ENCODE measurements around the gene PACS1.

PACS1 gene

DNA sequence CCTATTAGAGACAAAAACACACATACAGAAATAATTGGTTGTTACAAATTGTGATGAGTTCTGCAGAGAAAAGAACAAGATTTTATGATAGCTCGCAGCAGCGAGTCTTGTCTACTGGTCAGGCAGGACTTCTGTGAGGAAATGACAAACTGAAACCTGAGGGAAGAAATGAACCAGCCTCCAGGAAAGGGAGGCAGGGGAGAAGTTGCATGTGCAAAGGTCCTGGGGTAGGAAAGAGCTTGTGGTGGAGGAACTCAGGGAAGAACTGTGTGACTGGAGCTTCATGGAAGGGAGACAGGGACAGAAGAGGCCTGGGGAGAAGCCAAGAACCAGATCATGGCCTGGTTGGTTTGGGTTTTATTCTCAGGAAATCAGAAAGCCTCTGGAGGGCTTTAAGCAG, 189.2 kb downstream of the PACS1 start:
- H2AK5ac ChIP-seq (ENCODE audit: low read length), result no peak overlapping the region
- H3K27me3 ChIP-seq (ENCODE audit: insufficient read depth, low read length, poor library complexity), result no peaks in the 10 kb centered on the region
- H3K27ac ChIP-seq (ENCODE audit: low read depth, low read length), result no peak overlapping the region
- no peak for DNase-seq
- no peak overlapping the region for H2BK15ac ChIP-seq (replicated peaks; ENCODE audit: low read depth)
- H3K4ac ChIP-seq (ENCODE audit: low read depth, low read length), result no peak overlapping the region
- H3K23ac ChIP-seq (ENCODE audit: low read length), result no peak overlapping the region
- WGBS (ENCODE audit: extremely low coverage, insufficient coverage, low lambda C conversion rate), result no CpG with 5 or more reads among the region's 2 CpGs
- peak overlapping the region; percentile 98 for H3K9ac ChIP-seq (ENCODE audit: low read length)
- peak overlapping the region; percentile 96 for H3K56ac ChIP-seq (ENCODE audit: low read length)
- no peak overlapping the region for H3K4me3 ChIP-seq (ENCODE audit: low read length)
- no peak overlapping the region for H3K18ac ChIP-seq (ENCODE audit: low read length)
- no peak overlapping the region for H3K4me2 ChIP-seq (ENCODE audit: low read length)
- H2BK5ac ChIP-seq (ENCODE audit: low read length), result no peak overlapping the region
- no peak overlapping the region for H4K5ac ChIP-seq (ENCODE audit: low read length)
- peaks cover 4% of the 10 kb centered on the region for H3K4me1 ChIP-seq (ENCODE audit: control insufficient read depth, low read depth, low read length)
- peaks cover 15% of the 10 kb centered on the region for H3K36me3 ChIP-seq (ENCODE audit: control insufficient read depth, insufficient read depth, low read length)
- H2BK120ac ChIP-seq (ENCODE audit: low read depth, low read length), result no peak overlapping the region
- peaks cover 13% of the 10 kb centered on the region for H3K79me1 ChIP-seq (ENCODE audit: low read length)
- H3K79me2 ChIP-seq (ENCODE audit: control insufficient read depth, insufficient read depth, low read length), result peaks cover 1% of the 10 kb centered on the region
- H4K8ac ChIP-seq (ENCODE audit: low read depth, low read length), result no peak overlapping the region

DNA sequence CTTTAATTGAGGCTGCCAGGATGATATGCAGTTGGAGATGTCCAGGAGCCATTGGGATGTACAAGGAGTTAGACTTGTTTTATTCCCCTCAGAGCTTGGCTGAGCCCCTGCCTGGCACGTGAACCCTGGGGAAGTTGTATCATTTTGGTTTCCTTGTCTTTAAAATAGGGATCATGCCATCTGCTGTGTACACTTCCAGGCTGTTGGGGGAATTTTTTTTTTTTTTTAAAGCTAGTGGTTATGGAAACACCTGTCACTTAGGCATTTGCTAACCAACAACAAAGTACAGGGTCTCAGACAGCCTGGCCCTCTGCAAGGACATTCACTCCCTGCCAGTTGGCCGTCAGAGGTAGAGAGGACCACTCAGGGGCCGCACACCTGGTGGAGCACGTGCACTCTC, 189.9 kb downstream of the PACS1 start:
- H3K18ac ChIP-seq (ENCODE audit: low read length), result no peak overlapping the region
- H3K4me2 ChIP-seq (ENCODE audit: low read length), result no peak overlapping the region
- H3K23ac ChIP-seq (ENCODE audit: low read length), result no peak overlapping the region
- no peak overlapping the region for H4K5ac ChIP-seq (ENCODE audit: low read length)
- H3K36me3 ChIP-seq (ENCODE audit: control insufficient read depth, insufficient read depth, low read length), result peaks cover 16% of the 10 kb centered on the region
- no peak overlapping the region for H3K9ac ChIP-seq (ENCODE audit: low read length)
- H2BK5ac ChIP-seq (ENCODE audit: low read length), result no peak overlapping the region
- H3K79me1 ChIP-seq (ENCODE audit: low read length), result peaks cover 13% of the 10 kb centered on the region
- H3K27me3 ChIP-seq (ENCODE audit: insufficient read depth, low read length, poor library complexity), result no peaks in the 10 kb centered on the region
- no peak overlapping the region for H3K56ac ChIP-seq (ENCODE audit: low read length)
- H3K79me2 ChIP-seq (ENCODE audit: control insufficient read depth, insufficient read depth, low read length), result peaks cover 1% of the 10 kb centered on the region
- H3K27ac ChIP-seq (ENCODE audit: low read depth, low read length), result no peak overlapping the region
- WGBS (ENCODE audit: extremely low coverage, insufficient coverage, low lambda C conversion rate), result no CpG with 5 or more reads among the region's 4 CpGs
- H4K8ac ChIP-seq (ENCODE audit: low read depth, low read length), result no peak overlapping the region
- no peak overlapping the region for H2BK120ac ChIP-seq (ENCODE audit: low read depth, low read length)
- H2AK5ac ChIP-seq (ENCODE audit: low read length), result no peak overlapping the region
- H3K4ac ChIP-seq (ENCODE audit: low read depth, low read length), result no peak overlapping the region
- H3K4me1 ChIP-seq (ENCODE audit: control insufficient read depth, low read depth, low read length), result peaks cover 4% of the 10 kb centered on the region
- DNase-seq, result no peak
- no peak overlapping the region for H3K4me3 ChIP-seq (ENCODE audit: low read length)
- H2BK15ac ChIP-seq (replicated peaks; ENCODE audit: low read depth), result no peak overlapping the region

DNA sequence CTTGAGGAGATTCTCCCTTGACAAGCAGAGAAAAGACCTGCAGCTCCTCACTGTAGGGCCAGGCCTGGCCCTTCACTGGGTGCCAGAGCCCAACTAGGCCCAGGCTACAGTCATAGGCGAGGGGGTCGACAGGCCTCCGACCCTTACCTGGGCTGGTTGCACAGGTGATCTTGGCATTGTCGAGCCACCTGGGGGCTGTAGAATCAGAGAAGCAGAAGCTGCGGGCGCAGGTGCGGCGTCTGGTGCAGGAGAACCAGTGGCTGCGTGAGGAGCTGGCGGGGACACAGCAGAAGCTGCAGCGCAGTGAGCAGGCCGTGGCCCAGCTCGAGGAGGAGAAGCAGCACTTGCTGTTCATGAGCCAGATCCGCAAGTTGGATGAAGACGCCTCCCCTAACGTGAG, 191.5 kb downstream of the PACS1 start:
- H3K4ac ChIP-seq (ENCODE audit: low read depth, low read length), result no peak overlapping the region
- H2AK5ac ChIP-seq (ENCODE audit: low read length), result no peak overlapping the region
- no peak overlapping the region for H2BK15ac ChIP-seq (replicated peaks; ENCODE audit: low read depth)
- H2BK5ac ChIP-seq (ENCODE audit: low read length), result no peak overlapping the region
- H3K23ac ChIP-seq (ENCODE audit: low read length), result no peak overlapping the region
- whole genome bisulfite sequencing (ENCODE audit: extremely low coverage, insufficient coverage, low lambda C conversion rate), result no CpG with 5 or more reads among the region's 16 CpGs
- H4K5ac ChIP-seq (ENCODE audit: low read length), result no peak overlapping the region
- H3K79me1 ChIP-seq (ENCODE audit: low read length), result peaks cover 13% of the 10 kb centered on the region
- no peak overlapping the region for H2BK120ac ChIP-seq (ENCODE audit: low read depth, low read length)
- no peaks in the 10 kb centered on the region for H3K27me3 ChIP-seq (ENCODE audit: insufficient read depth, low read length, poor library complexity)
- no peak overlapping the region for H3K9ac ChIP-seq (ENCODE audit: low read length)
- H3K36me3 ChIP-seq (ENCODE audit: control insufficient read depth, insufficient read depth, low read length), result peaks cover 16% of the 10 kb centered on the region
- H3K4me1 ChIP-seq (ENCODE audit: control insufficient read depth, low read depth, low read length), result peaks cover 3% of the 10 kb centered on the region
- no peak overlapping the region for H4K8ac ChIP-seq (ENCODE audit: low read depth, low read length)
- H3K4me3 ChIP-seq (ENCODE audit: low read length), result no peak overlapping the region
- H3K27ac ChIP-seq (ENCODE audit: low read depth, low read length), result no peak overlapping the region
- H3K18ac ChIP-seq (ENCODE audit: low read length), result no peak overlapping the region
- no peak overlapping the region for H3K4me2 ChIP-seq (ENCODE audit: low read length)
- H3K79me2 ChIP-seq (ENCODE audit: control insufficient read depth, insufficient read depth, low read length), result peaks cover 1% of the 10 kb centered on the region
- DNase-seq, result no peak
- H3K56ac ChIP-seq (ENCODE audit: low read length), result no peak overlapping the region

DNA sequence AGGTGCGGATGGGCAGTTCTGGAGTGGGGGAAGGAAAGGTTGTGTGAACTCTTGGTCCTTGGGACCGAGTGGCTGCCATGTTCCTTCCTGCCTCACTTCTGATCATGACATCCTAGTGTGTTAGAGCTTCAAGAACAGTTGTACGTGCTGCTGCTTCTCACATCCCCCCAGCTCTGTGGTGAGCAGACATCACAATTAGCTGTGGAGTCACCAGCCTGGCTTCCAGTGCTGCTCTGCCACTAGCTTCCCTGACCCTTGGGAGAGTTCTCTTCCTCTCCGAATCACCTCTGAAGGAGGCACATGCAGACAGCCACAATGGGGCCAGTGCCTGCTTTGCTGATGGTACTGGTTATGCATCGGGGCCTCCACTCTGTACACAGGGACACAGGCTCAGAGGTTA, 192.1 kb downstream of the PACS1 start:
- Histone ChIP-seq H3K9ac (ENCODE audit: low read length) (no peak overlapping the region), H3K79me2 (ENCODE audit: control insufficient read depth, insufficient read depth, low read length) (peaks cover 1% of the 10 kb centered on the region), H2BK15ac (replicated peaks; ENCODE audit: low read depth) (no peak overlapping the region), H3K27me3 (ENCODE audit: insufficient read depth, low read length, poor library complexity) (no peaks in the 10 kb centered on the region), H3K36me3 (ENCODE audit: control insufficient read depth, insufficient read depth, low read length) (peaks cover 16% of the 10 kb centered on the region), H2BK120ac (ENCODE audit: low read depth, low read length) (no peak overlapping the region), H2AK5ac (ENCODE audit: low read length) (no peak overlapping the region), H3K27ac (ENCODE audit: low read depth, low read length) (no peak overlapping the region), H3K4me3 (ENCODE audit: low read length) (no peak overlapping the region), H3K79me1 (ENCODE audit: low read length) (peaks cover 13% of the 10 kb centered on the region), H3K4me2 (ENCODE audit: low read length) (no peak overlapping the region), H3K18ac (ENCODE audit: low read length) (no peak overlapping the region), H4K8ac (ENCODE audit: low read depth, low read length) (no peak overlapping the region), H2BK5ac (ENCODE audit: low read length) (no peak overlapping the region), H3K4me1 (ENCODE audit: control insufficient read depth, low read depth, low read length) (peaks cover 2% of the 10 kb centered on the region), H4K5ac (ENCODE audit: low read length) (no peak overlapping the region), H3K4ac (ENCODE audit: low read depth, low read length) (no peak overlapping the region), H3K56ac (ENCODE audit: low read length) (no peak overlapping the region), H3K23ac (ENCODE audit: low read length) (no peak overlapping the region)
- DNase-seq, result no peak
- WGBS (ENCODE audit: extremely low coverage, insufficient coverage, low lambda C conversion rate), result no CpG with 5 or more reads among the region's 5 CpGs

DNA sequence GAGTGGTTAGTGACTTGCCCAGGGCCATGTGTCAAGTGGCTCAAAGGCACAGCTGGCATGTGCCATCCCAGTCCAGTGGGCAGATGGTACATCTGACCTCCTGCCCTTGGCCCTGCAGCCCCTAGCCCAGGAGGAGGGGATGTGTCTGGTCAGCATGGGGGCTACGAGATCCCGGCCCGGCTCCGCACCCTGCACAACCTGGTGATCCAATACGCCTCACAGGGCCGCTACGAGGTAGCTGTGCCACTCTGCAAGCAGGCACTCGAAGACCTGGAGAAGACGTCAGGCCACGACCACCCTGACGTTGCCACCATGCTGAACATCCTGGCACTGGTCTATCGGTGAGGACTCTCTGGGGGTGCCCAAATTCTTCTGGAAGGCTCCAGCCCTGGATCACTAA, 192.6 kb downstream of the PACS1 start:
- WGBS (ENCODE audit: extremely low coverage, insufficient coverage, low lambda C conversion rate), result no CpG with 5 or more reads among the region's 12 CpGs
- Histone ChIP-seq H3K36me3 (ENCODE audit: control insufficient read depth, insufficient read depth, low read length) (peaks cover 16% of the 10 kb centered on the region), H4K8ac (ENCODE audit: low read depth, low read length) (no peak overlapping the region), H2BK120ac (ENCODE audit: low read depth, low read length) (no peak overlapping the region), H3K79me1 (ENCODE audit: low read length) (peaks cover 13% of the 10 kb centered on the region), H3K56ac (ENCODE audit: low read length) (no peak overlapping the region), H4K5ac (ENCODE audit: low read length) (no peak overlapping the region), H3K27ac (ENCODE audit: low read depth, low read length) (no peak overlapping the region), H3K23ac (ENCODE audit: low read length) (no peak overlapping the region), H3K4me2 (ENCODE audit: low read length) (no peak overlapping the region), H3K79me2 (ENCODE audit: control insufficient read depth, insufficient read depth, low read length) (peaks cover 1% of the 10 kb centered on the region), H3K18ac (ENCODE audit: low read length) (no peak overlapping the region), H3K27me3 (ENCODE audit: insufficient read depth, low read length, poor library complexity) (no peaks in the 10 kb centered on the region), H3K9ac (ENCODE audit: low read length) (no peak overlapping the region), H3K4ac (ENCODE audit: low read depth, low read length) (no peak overlapping the region), H3K4me3 (ENCODE audit: low read length) (no peak overlapping the region), H2BK15ac (replicated peaks; ENCODE audit: low read depth) (no peak overlapping the region), H2AK5ac (ENCODE audit: low read length) (no peak overlapping the region), H3K4me1 (ENCODE audit: control insufficient read depth, low read depth, low read length) (peaks cover 2% of the 10 kb centered on the region), H2BK5ac (ENCODE audit: low read length) (no peak overlapping the region)
- DNase-seq, result no peak

DNA sequence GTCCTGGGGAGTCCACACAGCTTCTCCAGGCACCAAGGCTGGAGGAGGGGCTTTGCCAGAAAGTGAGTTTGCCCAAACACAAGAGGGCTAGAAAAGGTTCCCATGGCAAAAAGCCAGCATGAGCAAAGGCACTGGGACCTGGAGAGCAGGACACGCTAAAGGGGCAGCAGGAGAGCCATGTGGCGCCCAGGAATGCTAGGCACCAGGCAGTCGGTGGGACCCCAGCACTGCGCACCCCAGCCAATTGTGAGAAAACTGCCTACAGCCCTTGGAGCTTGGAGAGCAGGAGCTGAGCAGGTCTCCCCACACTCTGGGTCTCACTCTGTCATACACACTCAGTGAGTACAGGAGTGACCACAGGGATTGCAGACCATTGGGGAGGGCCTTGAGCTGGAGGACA, 193.2 kb downstream of the PACS1 start:
- Histone ChIP-seq H3K27me3 (ENCODE audit: insufficient read depth, low read length, poor library complexity) (no peaks in the 10 kb centered on the region), H3K27ac (ENCODE audit: low read depth, low read length) (no peak overlapping the region), H2BK15ac (replicated peaks; ENCODE audit: low read depth) (no peak overlapping the region), H3K4me3 (ENCODE audit: low read length) (no peak overlapping the region), H3K4ac (ENCODE audit: low read depth, low read length) (no peak overlapping the region), H3K4me1 (ENCODE audit: control insufficient read depth, low read depth, low read length) (peaks cover 2% of the 10 kb centered on the region), H3K56ac (ENCODE audit: low read length) (no peak overlapping the region), H3K36me3 (ENCODE audit: control insufficient read depth, insufficient read depth, low read length) (peaks cover 16% of the 10 kb centered on the region), H2BK5ac (ENCODE audit: low read length) (no peak overlapping the region), H3K23ac (ENCODE audit: low read length) (no peak overlapping the region), H4K8ac (ENCODE audit: low read depth, low read length) (no peak overlapping the region), H3K79me1 (ENCODE audit: low read length) (peaks cover 13% of the 10 kb centered on the region), H4K5ac (ENCODE audit: low read length) (no peak overlapping the region), H3K18ac (ENCODE audit: low read length) (no peak overlapping the region), H3K79me2 (ENCODE audit: control insufficient read depth, insufficient read depth, low read length) (peaks cover 1% of the 10 kb centered on the region), H3K4me2 (ENCODE audit: low read length) (no peak overlapping the region), H2BK120ac (ENCODE audit: low read depth, low read length) (no peak overlapping the region), H3K9ac (ENCODE audit: low read length) (no peak overlapping the region), H2AK5ac (ENCODE audit: low read length) (no peak overlapping the region)
- DNase-seq, result no peak
- no CpG with 5 or more reads among the region's 4 CpGs for WGBS (ENCODE audit: extremely low coverage, insufficient coverage, low lambda C conversion rate)

Data from mesendoderm (in vitro differentiated cells).